Limb (tissue), 2 donors: ENCODE measurements around the gene SFMBT1.
A peak's percentile ranks its signal among the peaks of the same experiment; 100 is the strongest.
"Not testable (repeated sequence)": the region's sequence is repeated elsewhere in the genome, so short reads cannot be mapped to it uniquely, and the experiment has no call there.

Experiments used
- DNase-seq, 2 donors: peaks; one replicate each; pipeline ENCODE4 v3.0.0-alpha.2; 2016; ENCODE audit errors: extremely low spot score in 2 of 2

The SFMBT1 gene

GRCh38 chr3:53073553-53074365, 27.9 kb upstream of the SFMBT1 start:
- no peak for DNase-seq

GRCh38 chr3:53072653-53073552, 27.0 kb upstream of the SFMBT1 start:
- peak; percentile 71 to 91 for DNase-seq

- no peak for DNase-seq
Measured at GRCh38 chr3:53071882-53072431, 26.1 kb upstream of the SFMBT1 start.

GRCh38 chr3:53069422-53070068, 23.7 kb upstream of the SFMBT1 start:
- DNase-seq: peak in 1 of 2 donors; percentile 16

GRCh38 chr3:53068176-53068575, 22.3 kb upstream of the SFMBT1 start:
- DNase-seq: peak in 1 of 2 donors; percentile 9

- peak in 1 of 2 donors; percentile 14 for DNase-seq
Measured at GRCh38 chr3:53067567-53067966, 21.7 kb upstream of the SFMBT1 start.

GRCh38 chr3:53065841-53066480, 20.1 kb upstream of the SFMBT1 start:
- peak in 1 of 2 donors; percentile 12 for DNase-seq

GRCh38 chr3:53062905-53063304, 17.0 kb upstream of the SFMBT1 start:
- DNase-seq: no peak

GRCh38 chr3:53056442-53056841, 10.6 kb upstream of the SFMBT1 start:
- no peak for DNase-seq

- not testable (repeated sequence) for DNase-seq
Measured at GRCh38 chr3:53054233-53054632, 8.4 kb upstream of the SFMBT1 start.

GRCh38 chr3:53051929-53052328, 6.1 kb upstream of the SFMBT1 start:
- no peak for DNase-seq

- no peak for DNase-seq
Measured at GRCh38 chr3:53049987-53050386, 4.1 kb upstream of the SFMBT1 start.

GRCh38 chr3:53046171-53047170, 598 bp upstream of the SFMBT1 start:
- DNase-seq: peak in 1 of 2 donors; percentile 71

- peak; percentile 48 to 71 for DNase-seq
Measured at GRCh38 chr3:53044711-53045517, 959 bp downstream of the SFMBT1 start.

- DNase-seq: no peak
Measured at GRCh38 chr3:53044371-53044710, 1.5 kb downstream of the SFMBT1 start.

- DNase-seq: no peak
Measured at GRCh38 chr3:53043738-53044137, 2.1 kb downstream of the SFMBT1 start.

- no peak for DNase-seq
Measured at GRCh38 chr3:53042651-53043050, 3.2 kb downstream of the SFMBT1 start.

GRCh38 chr3:53040351-53040820, 5.5 kb downstream of the SFMBT1 start:
- DNase-seq: no peak

GRCh38 chr3:53039376-53039752, 6.5 kb downstream of the SFMBT1 start:
- DNase-seq: no peak
